Activated T-helper 2 cell treated with anti-CD3 and anti-CD28 coated beads, Interferon-gamma antibody, Interleukin-2, Interleukin-4, amounts not matched to agents 10 μg/mL and 5 μg/mL and 100 μg/mL, durations not matched to agents 14 hours and 24 hours and 36 hours (primary cell): ENCODE data around the gene CTSL. TPM values are rescaled to one million over a fixed set of nuclear protein-coding genes. Genes with fewer than 3 reads are reported as not detected.

Experiments used
- DNase-seq: peaks from one replicate; pipeline ENCODE4 v3.0.0; 2021; ENCODE audit warnings: low spot score
- H3K27ac Mint-ChIP-seq: one replicate; pipeline ENCODE4 v1.8.0; 2021; ENCODE audit warnings: mixed read lengths
- H3K27me3 Mint-ChIP-seq: one replicate; pipeline ENCODE4 v1.8.0; 2021; ENCODE audit warnings: low read depth, mixed read lengths
- H3K36me3 Mint-ChIP-seq: one replicate; pipeline ENCODE4 v1.8.0; 2021; ENCODE audit warnings: low read depth, mixed read lengths
- H3K4me1 Mint-ChIP-seq: one replicate; pipeline ENCODE4 v1.8.0; 2021; ENCODE audit warnings: low read depth, mixed read lengths
- H3K4me3 Mint-ChIP-seq: one replicate; pipeline ENCODE4 v1.8.0; 2021; ENCODE audit warnings: low read depth, mild to moderate bottlenecking, moderate library complexity, mixed read lengths
- H3K9me3 Mint-ChIP-seq: one replicate; pipeline ENCODE4 v1.8.0; 2021; ENCODE audit warnings: mixed read lengths
- intact Hi-C: fragments of 100-400 bp; cut with micrococcal nuclease; formaldehyde crosslinking; loops from one replicate; pipeline ENCODE4 v1.15.1; 2023
- total RNA-seq: library from RNA; stranded (reverse); gene quantifications from 2 replicates; pipeline ENCODE4 v1.2.3, GENCODE V29; 2022

The CTSL gene
- total RNA-seq, 1 donor from 2014 or later: 14.1 TPM

- Mint-ChIP-seq H3K27ac (no peak overlapping the region), H3K36me3 (peaks cover 14% of the 10 kb centered on the region), H3K27me3 (peaks cover 10% of the 10 kb centered on the region), H3K9me3 (no peaks in the 10 kb centered on the region), H3K4me1 (peaks cover 22% of the 10 kb centered on the region), H3K4me3 (no peak overlapping the region)
- intact Hi-C loops: no loop called here
- no peak for DNase-seq
These were observed 19.7 kb upstream of the CTSL start for GRCh38 chr9:87706066-87706739.

DNA sequence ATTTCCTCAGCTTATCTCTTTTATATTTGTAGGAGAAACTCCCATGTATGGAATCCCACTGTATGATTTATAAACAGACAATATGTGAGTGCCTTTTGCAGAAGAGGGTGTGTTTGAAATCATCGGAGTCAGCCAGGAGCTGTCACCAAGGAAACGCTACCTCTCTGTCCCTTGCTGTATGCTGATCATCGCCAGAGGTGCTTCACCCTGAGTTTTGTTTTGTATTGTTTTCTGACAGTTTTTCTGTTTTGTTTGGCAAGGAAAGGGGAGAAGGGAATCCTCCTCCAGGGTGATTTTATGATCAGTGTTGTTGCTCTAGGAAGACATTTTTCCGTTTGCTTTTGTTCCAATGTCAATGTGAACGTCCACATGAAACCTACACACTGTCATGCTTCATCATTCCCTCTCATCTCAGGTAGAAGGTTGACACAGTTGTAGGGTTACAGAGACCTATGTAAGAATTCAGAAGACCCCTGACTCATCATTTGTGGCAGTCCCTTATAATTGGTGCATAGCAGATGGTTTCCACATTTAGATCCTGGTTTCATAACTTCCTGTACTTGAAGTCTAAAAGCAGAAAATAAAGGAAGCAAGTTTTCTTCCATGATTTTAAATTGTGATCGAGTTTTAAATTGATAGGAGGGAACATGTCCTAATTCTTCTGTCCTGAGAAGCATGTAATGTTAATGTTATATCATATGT lies 18.0 kb upstream of the CTSL start:
- peaks cover 14% of the 10 kb centered on the region for H3K36me3 Mint-ChIP-seq
- no peaks in the 10 kb centered on the region for H3K9me3 Mint-ChIP-seq
- peaks cover 13% of the 10 kb centered on the region for H3K27me3 Mint-ChIP-seq
- no peak overlapping the region for H3K4me3 Mint-ChIP-seq
- no peak overlapping the region for H3K27ac Mint-ChIP-seq
- intact Hi-C loops: loop anchor here (2.0 kb wide), 1 partner anchor 333 kb away; no protein-coding TSS in a partner anchor
- H3K4me1 Mint-ChIP-seq: peaks cover 26% of the 10 kb centered on the region
- no peak for DNase-seq

GRCh38 chr9:87708546-87708945 lies 17.4 kb upstream of the CTSL start:
- Mint-ChIP-seq H3K27ac (peak overlapping the region; percentile 53), H3K4me3 (peak overlapping the region; percentile 53), H3K36me3 (peaks cover 14% of the 10 kb centered on the region)

DNA sequence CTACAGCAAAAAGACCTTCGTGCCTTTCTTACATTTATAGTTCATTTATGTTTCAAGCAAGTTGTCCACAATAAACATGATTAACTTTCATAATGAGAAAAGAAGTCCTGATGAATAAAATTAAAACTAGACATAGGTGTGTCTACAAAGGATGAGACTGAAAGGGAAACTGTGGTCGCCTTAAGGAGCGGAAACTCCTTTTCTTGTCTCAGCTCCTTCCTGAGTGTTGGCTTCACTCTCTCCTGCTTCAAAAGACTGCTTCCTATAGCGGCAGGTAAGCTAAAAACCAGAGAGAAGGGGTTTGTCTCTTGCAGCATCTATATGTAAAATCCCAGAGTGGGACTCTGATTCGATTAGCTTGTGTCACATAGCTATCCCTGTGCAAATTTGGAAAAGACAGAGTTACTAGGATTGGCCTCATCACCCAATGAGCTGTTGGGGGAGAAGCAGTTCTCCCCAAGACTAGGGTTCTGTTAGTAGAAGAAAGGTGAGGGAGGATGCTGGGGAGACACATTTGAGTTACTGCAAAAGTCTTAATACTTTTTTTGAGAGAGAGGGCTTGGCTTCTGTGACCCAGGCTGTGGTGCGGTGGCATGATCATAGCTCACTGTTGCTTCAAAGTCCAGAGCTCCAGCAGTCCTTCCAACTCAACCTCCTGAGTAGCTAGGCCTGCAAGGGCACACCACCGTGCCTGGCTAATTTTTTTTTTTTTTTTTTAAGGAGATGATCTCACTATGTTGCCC lies 16.8 kb upstream of the CTSL start:
- DNase-seq: no peak
- Mint-ChIP-seq H3K4me1 (peaks cover 34% of the 10 kb centered on the region), H3K27ac (peak overlapping the region; percentile 53), H3K9me3 (no peaks in the 10 kb centered on the region), H3K27me3 (peaks cover 13% of the 10 kb centered on the region), H3K36me3 (peaks cover 14% of the 10 kb centered on the region), H3K4me3 (peak overlapping the region; percentile 53)
- intact Hi-C loops: loop anchor here (1.0 to 2.0 kb wide), 2 partner anchors 103 to 334 kb away; no protein-coding TSS in a partner anchor

More at GRCh38 chr9:87708546-87708945, 17.4 kb upstream of the CTSL start:
- Mint-ChIP-seq H3K4me1 (peaks cover 30% of the 10 kb centered on the region), H3K9me3 (no peaks in the 10 kb centered on the region), H3K27me3 (peaks cover 13% of the 10 kb centered on the region)
- intact Hi-C loops: loop anchor here (2.0 kb wide), 1 partner anchor 334 kb away; no protein-coding TSS in a partner anchor
- DNase-seq: no peak

DNA sequence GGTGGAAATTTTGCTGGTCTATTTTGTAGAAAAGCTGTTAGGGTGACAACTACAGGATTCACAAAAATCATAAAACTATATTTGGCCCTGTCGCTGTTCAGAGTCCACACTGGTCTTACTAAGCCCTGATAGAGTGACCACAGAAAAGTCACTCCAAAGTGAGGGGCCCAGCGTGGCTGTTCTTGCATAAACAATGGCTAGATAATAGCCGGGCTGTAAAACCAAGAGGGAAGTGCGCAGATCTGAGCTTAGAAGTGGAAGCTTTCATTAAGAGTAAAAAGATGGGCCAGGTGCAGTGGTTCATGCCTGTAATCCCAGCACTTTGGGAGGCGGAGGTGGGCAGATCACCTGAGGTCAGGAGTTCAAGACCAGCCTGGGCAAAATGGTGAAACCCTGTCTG lies 15.5 kb upstream of the CTSL start:
- intact Hi-C loops: loop anchor here (5.0 kb wide), 1 partner anchor 57 kb away; no protein-coding TSS in a partner anchor
- H3K27ac Mint-ChIP-seq: no peak overlapping the region
- peaks cover 16% of the 10 kb centered on the region for H3K27me3 Mint-ChIP-seq
- H3K36me3 Mint-ChIP-seq: peaks cover 14% of the 10 kb centered on the region
- no peak for DNase-seq
- H3K9me3 Mint-ChIP-seq: no peaks in the 10 kb centered on the region
- no peak overlapping the region for H3K4me3 Mint-ChIP-seq
- H3K4me1 Mint-ChIP-seq: peaks cover 36% of the 10 kb centered on the region

GRCh38 chr9:87711857-87712800 lies 13.8 kb upstream of the CTSL start:
- H3K9me3 Mint-ChIP-seq: no peaks in the 10 kb centered on the region
- peaks cover 36% of the 10 kb centered on the region for H3K4me1 Mint-ChIP-seq
- no peak overlapping the region for H3K4me3 Mint-ChIP-seq
- H3K27me3 Mint-ChIP-seq: peaks cover 16% of the 10 kb centered on the region
- H3K27ac Mint-ChIP-seq: no peak overlapping the region
- no peak for DNase-seq
- intact Hi-C loops: loop anchor here (5.0 kb wide), 1 partner anchor 55 kb away; no protein-coding TSS in a partner anchor
- H3K36me3 Mint-ChIP-seq: peaks cover 9% of the 10 kb centered on the region

- peaks cover 2% of the 10 kb centered on the region for H3K36me3 Mint-ChIP-seq
- H3K9me3 Mint-ChIP-seq: no peaks in the 10 kb centered on the region
- no peak for DNase-seq
- H3K27ac Mint-ChIP-seq: peak overlapping the region; percentile 24
- no peak overlapping the region for H3K4me3 Mint-ChIP-seq
- H3K27me3 Mint-ChIP-seq: peaks cover 12% of the 10 kb centered on the region
- intact Hi-C loops: loop anchor here (5.0 kb wide), 1 partner anchor 54 kb away; no protein-coding TSS in a partner anchor
- peaks cover 31% of the 10 kb centered on the region for H3K4me1 Mint-ChIP-seq
These were observed 13.1 kb upstream of the CTSL start for GRCh38 chr9:87712801-87713277.

DNA sequence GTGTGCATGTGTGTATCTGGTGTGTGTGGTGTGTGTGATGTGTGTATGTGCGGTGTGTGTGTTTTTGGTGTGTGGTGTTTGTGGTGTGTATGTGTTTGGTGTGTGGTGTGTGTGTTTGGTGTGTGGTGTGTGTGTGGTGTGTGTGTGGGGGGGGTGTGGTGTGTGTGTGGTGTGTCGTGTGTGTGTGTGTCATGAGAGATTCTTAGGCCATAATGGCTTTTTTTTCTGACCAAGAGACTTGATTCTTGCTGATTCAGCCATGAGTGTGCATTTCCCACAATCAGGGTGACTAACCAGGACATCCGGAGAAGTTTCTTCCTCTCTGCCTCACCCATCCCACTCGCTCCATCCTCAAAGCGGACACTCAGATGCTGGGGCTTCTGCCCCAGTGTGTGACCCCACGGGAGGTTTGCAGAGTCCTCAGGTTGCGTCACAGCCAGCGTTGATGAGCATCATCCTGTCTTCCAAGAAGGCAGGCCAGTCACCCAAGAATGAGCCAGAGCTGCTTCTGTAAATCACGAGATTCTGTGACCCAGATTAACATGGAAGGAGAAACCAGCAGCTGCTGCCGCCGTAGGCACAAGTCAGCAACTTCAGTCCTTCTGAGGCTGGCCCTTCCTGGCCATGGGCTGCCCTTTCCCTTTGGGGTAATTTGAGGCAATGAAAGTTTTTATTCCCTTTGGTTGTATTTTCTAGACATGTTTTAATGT lies 12.5 kb upstream of the CTSL start:
- H3K4me3 Mint-ChIP-seq: no peak overlapping the region
- intact Hi-C loops: loop anchor here (5.0 kb wide), 1 partner anchor 54 kb away; no protein-coding TSS in a partner anchor
- no peak for DNase-seq
- H3K27me3 Mint-ChIP-seq: peaks cover 12% of the 10 kb centered on the region
- peak overlapping the region; percentile 24 for H3K27ac Mint-ChIP-seq
- H3K4me1 Mint-ChIP-seq: peaks cover 27% of the 10 kb centered on the region
- no peaks in the 10 kb centered on the region for H3K36me3 Mint-ChIP-seq
- H3K9me3 Mint-ChIP-seq: no peaks in the 10 kb centered on the region

DNA sequence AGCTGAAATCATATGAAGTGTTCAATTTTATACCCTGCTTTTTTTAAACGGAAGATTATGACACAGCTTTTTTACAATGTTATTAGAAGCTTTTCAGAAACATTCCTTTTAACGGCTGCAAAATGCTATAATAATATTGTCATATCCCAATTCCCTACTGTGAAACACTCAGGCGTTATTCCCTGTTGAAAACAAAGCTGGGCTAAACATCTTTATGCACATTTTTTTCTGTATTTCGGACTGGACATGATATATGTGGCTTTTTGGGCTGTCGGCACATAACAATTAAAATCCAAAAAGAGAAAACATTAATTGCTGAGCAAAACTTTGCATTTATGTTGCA lies 12.0 kb upstream of the CTSL start:
- peaks cover 16% of the 10 kb centered on the region for H3K27me3 Mint-ChIP-seq
- no peak overlapping the region for H3K4me3 Mint-ChIP-seq
- intact Hi-C loops: loop anchor here (5.0 kb wide), 1 partner anchor 53 kb away; no protein-coding TSS in a partner anchor
- DNase-seq: no peak
- peaks cover 22% of the 10 kb centered on the region for H3K4me1 Mint-ChIP-seq
- H3K27ac Mint-ChIP-seq: no peak overlapping the region
- no peaks in the 10 kb centered on the region for H3K36me3 Mint-ChIP-seq
- H3K9me3 Mint-ChIP-seq: no peaks in the 10 kb centered on the region

- Mint-ChIP-seq H3K9me3 (no peaks in the 10 kb centered on the region), H3K27ac (no peak overlapping the region), H3K4me1 (peaks cover 14% of the 10 kb centered on the region), H3K4me3 (no peak overlapping the region), H3K36me3 (no peaks in the 10 kb centered on the region), H3K27me3 (peaks cover 16% of the 10 kb centered on the region)
- intact Hi-C loops: loop anchor here (5.0 kb wide), 1 partner anchor 52 kb away; no protein-coding TSS in a partner anchor
- DNase-seq: no peak
These were observed 11.1 kb upstream of the CTSL start for GRCh38 chr9:87714819-87715218.

- peaks cover 22% of the 10 kb centered on the region for H3K27me3 Mint-ChIP-seq
- no peaks in the 10 kb centered on the region for H3K9me3 Mint-ChIP-seq
- H3K4me3 Mint-ChIP-seq: no peak overlapping the region
- no peak overlapping the region for H3K27ac Mint-ChIP-seq
- intact Hi-C loops: no loop called here
- no peak for DNase-seq
- H3K36me3 Mint-ChIP-seq: no peaks in the 10 kb centered on the region
- H3K4me1 Mint-ChIP-seq: peaks cover 14% of the 10 kb centered on the region
These were observed 9.8 kb upstream of the CTSL start for GRCh38 chr9:87716141-87716540.
